ENCODE results near the gene CALD1.

DNA sequence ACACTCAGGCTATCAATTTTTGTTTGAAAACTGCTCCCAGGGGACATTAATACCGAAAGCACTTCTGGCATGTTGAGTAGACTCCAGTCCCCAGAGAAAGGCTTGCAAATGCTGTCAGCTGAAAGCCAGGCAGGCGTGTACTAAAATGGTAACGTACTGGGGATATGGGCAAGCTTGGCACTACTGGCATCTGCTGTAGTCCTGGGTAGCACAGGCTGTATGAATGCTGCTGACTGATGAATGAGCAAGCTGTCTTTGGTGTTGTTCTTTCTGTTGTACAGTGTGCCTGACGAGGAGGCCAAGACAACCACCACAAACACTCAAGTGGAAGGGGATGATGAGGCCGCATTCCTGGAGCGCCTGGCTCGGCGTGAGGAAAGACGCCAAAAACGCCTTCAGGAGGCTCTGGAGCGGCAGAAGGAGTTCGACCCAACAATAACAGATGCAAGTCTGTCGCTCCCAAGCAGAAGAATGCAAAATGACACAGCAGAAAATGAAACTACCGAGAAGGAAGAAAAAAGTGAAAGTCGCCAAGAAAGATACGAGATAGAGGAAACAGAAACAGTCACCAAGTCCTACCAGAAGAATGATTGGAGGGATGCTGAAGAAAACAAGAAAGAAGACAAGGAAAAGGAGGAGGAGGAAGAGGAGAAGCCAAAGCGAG, 153.4 kb downstream of the CALD1 start:
- TF ChIP-seq, protein P1, sequence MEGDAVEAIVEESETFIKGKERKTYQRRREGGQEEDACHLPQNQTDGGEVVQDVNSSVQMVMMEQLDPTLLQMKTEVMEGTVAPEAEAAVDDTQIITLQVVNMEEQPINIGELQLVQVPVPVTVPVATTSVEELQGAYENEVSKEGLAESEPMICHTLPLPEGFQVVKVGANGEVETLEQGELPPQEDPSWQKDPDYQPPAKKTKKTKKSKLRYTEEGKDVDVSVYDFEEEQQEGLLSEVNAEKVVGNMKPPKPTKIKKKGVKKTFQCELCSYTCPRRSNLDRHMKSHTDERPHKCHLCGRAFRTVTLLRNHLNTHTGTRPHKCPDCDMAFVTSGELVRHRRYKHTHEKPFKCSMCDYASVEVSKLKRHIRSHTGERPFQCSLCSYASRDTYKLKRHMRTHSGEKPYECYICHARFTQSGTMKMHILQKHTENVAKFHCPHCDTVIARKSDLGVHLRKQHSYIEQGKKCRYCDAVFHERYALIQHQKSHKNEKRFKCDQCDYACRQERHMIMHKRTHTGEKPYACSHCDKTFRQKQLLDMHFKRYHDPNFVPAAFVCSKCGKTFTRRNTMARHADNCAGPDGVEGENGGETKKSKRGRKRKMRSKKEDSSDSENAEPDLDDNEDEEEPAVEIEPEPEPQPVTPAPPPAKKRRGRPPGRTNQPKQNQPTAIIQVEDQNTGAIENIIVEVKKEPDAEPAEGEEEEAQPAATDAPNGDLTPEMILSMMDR (IDR thresholded peaks at IDR 0.05) = no peak
- TF ChIP-seq POLR2A (IDR thresholded peaks at IDR 0.05) = no peak
